MM.1S (cell line): ENCODE measurements around the gene VPS52.
"Not testable (repeated sequence)": the region's sequence is repeated elsewhere in the genome, so short reads cannot be mapped to it uniquely, and the experiment has no call there.

Experiments
- DNase-seq: peaks from one replicate; pipeline ENCODE4 v3.0.0-alpha.2; 2015
- H2AFZ ChIP-seq: fragments of 300-600 bp; sonication (generic); 2 replicates; pipeline ENCODE4 v1.6.0; 2016; ENCODE audit warnings: antibody characterized with exemption, low read length
- H3F3A ChIP-seq: fragments of 300-600 bp; sonication (generic); 2 replicates; pipeline ENCODE4 v1.6.1; 2016; ENCODE audit warnings: mild to moderate bottlenecking, antibody characterized with exemption, low read length, moderate library complexity, mixed read lengths; ENCODE audit not compliant: insufficient read depth
- H3K27ac ChIP-seq: fragments of 300-600 bp; sonication (generic); 2 replicates; pipeline ENCODE4 v1.5.1; 2016; ENCODE audit warnings: mild to moderate bottlenecking, low read length
- H3K27me3 ChIP-seq: fragments of 300-600 bp; sonication (generic); replicated peaks from 2 replicates; pipeline ENCODE4 v1.6.0; 2016; ENCODE audit warnings: low read length; ENCODE audit not compliant: insufficient read depth
- H3K36me3 ChIP-seq: fragments of 300-600 bp; sonication (generic); replicated peaks from 2 replicates; pipeline ENCODE4 v1.6.1; 2016; ENCODE audit warnings: mild to moderate bottlenecking, low read length, mixed read lengths; ENCODE audit not compliant: insufficient read depth
- H3K4me1 ChIP-seq: fragments of 300-600 bp; sonication (generic); 2 replicates; pipeline ENCODE4 v1.6.1; 2016; ENCODE audit warnings: low read length, mixed read lengths
- H3K4me2 ChIP-seq: fragments of 300-600 bp; sonication (generic); 2 replicates; pipeline ENCODE4 v1.6.0; 2016; ENCODE audit warnings: low read depth, low read length
- H3K4me3 ChIP-seq: fragments of 300-600 bp; sonication (generic); 2 replicates; pipeline ENCODE4 v1.5.1; 2016; ENCODE audit warnings: low read length, mixed read lengths
- H3K79me2 ChIP-seq: fragments of 300-600 bp; sonication (generic); 2 replicates; pipeline ENCODE4 v1.6.1; 2016; ENCODE audit warnings: mixed run types, low read length, mixed read lengths
- H3K9ac ChIP-seq: fragments of 300-600 bp; sonication (generic); 2 replicates; pipeline ENCODE4 v1.6.1; 2016; ENCODE audit warnings: low read length, mixed read lengths
- H3K9me2 ChIP-seq: fragments of 300-600 bp; sonication (generic); replicated peaks from 2 replicates; pipeline ENCODE4 v1.6.1; 2016; ENCODE audit warnings: mild to moderate bottlenecking, low read length, mixed read lengths; ENCODE audit not compliant: insufficient read depth
- H3K9me3 ChIP-seq: fragments of 300-600 bp; sonication (generic); replicated peaks from 2 replicates; pipeline ENCODE4 v1.6.1; 2016; ENCODE audit warnings: mild to moderate bottlenecking, low read length, mixed read lengths; ENCODE audit not compliant: insufficient read depth
- H4K20me1 ChIP-seq: fragments of 300-600 bp; sonication (generic); 2 replicates; pipeline ENCODE4 v1.6.1; 2016; ENCODE audit warnings: mild to moderate bottlenecking, low read length, moderate library complexity, mixed read lengths; ENCODE audit not compliant: insufficient read depth
- EZH2 ChIP-seq: fragments of 300-600 bp; sonication (generic); optimal IDR thresholded peaks from 2 replicates; pipeline ENCODE3; 2017; ENCODE audit warnings: low read depth, mild to moderate bottlenecking, antibody characterized with exemption, low read length, mixed read lengths
- EZH2phosphoT487 ChIP-seq: fragments of 300-600 bp; sonication (generic); IDR thresholded peaks from 2 replicates; pipeline ENCODE4 v1.6.1; 2018; ENCODE audit warnings: antibody characterized with exemption, low read length
- TF ChIP-seq, protein P1 (sequence below): fragments of 300-600 bp; sonication (generic); IDR thresholded peaks from 2 replicates; pipeline ENCODE4 v1.5.1; 2016; ENCODE audit warnings: antibody characterized with exemption, low read length, mixed read lengths

Gene VPS52

DNA sequence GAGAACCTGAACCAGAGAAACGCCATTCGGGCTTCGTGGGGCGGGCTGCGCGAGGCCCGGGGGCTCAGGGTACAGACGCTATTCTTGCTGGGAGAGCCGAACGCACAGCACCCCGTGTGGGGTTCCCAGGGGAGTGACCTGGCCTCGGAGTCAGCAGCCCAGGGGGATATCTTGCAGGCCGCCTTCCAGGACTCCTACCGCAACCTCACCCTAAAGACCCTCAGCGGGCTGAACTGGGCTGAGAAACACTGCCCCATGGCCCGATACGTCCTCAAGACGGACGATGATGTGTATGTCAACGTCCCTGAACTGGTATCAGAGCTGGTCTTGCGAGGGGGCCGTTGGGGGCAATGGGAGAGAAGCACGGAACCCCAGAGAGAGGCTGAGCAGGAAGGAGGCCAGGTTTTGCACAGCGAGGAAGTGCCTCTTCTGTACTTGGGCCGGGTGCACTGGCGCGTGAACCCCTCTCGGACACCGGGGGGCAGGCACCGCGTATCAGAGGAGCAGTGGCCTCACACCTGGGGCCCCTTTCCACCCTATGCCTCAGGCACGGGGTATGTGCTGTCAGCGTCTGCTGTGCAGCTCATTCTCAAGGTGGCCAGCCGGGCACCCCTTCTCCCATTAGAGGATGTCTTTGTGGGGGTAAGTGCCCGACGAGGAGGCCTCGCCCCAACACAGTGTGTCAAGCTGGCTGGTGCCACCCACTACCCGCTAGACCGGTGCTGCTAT is 6.2 kb upstream of the VPS52 start:
- Histone ChIP-seq H3K9ac (no peak overlapping the region), H4K20me1 (peaks cover 25% of the 10 kb centered on the region), H3K79me2 (peaks cover 31% of the 10 kb centered on the region), H3K27me3 (no peaks in the 10 kb centered on the region), H3K9me3 (no peaks in the 10 kb centered on the region), H2AFZ (no peak overlapping the region), H3K27ac (no peak overlapping the region), H3K9me2 (no peaks in the 10 kb centered on the region), H3K36me3 (peaks cover 7% of the 10 kb centered on the region; the same call in 1 of the 2 replicates), H3K4me1 (peaks cover 9% of the 10 kb centered on the region), H3K4me2 (no peak overlapping the region), H3K4me3 (no peak overlapping the region), H3F3A (peaks cover 55% of the 10 kb centered on the region)
- no peak for DNase-seq
- no peak for TF ChIP-seq EZH2phosphoT487
- no peak for TF ChIP-seq EZH2
- TF ChIP-seq, protein P1, sequence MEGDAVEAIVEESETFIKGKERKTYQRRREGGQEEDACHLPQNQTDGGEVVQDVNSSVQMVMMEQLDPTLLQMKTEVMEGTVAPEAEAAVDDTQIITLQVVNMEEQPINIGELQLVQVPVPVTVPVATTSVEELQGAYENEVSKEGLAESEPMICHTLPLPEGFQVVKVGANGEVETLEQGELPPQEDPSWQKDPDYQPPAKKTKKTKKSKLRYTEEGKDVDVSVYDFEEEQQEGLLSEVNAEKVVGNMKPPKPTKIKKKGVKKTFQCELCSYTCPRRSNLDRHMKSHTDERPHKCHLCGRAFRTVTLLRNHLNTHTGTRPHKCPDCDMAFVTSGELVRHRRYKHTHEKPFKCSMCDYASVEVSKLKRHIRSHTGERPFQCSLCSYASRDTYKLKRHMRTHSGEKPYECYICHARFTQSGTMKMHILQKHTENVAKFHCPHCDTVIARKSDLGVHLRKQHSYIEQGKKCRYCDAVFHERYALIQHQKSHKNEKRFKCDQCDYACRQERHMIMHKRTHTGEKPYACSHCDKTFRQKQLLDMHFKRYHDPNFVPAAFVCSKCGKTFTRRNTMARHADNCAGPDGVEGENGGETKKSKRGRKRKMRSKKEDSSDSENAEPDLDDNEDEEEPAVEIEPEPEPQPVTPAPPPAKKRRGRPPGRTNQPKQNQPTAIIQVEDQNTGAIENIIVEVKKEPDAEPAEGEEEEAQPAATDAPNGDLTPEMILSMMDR, result no peak

DNA sequence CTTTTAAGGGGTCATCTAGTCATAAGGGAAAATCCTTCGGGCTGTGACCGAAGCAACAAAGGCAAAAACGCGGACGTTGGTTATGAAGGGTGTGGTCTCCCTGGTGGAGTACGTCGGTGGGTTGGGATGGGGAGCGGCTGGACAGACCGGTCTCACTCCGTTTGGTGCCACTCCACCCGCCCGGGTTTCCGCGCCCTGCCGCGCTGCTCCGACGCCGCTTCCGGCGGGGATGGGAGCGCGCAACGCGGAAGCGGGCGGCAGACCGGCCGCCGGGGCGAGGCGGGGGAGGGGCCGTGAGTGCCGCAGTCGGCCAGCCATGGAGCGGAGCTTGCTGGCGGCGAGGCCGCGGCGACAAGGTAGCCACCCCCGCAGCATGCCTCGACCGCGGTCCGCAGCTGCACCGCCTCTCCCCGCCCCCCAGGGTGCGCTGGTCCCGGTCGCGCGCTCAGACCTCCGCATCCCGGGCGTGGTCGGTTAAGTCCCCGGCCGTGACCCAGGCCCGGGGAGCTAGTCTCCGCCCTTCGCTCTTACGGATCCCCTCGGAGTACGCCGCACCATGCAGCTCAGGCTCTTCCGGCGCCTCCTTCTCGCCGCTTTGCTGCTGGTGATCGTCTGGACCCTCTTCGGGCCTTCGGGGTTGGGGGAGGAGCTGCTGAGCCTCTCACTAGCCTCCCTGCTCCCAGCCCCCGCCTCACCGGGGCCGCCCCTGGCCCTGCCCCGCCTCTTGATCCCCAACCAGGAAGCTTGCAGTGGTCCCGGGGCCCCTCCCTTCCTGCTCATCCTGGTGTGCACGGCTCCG is 5.4 kb upstream of the VPS52 start, which contains the start of gene B3GALT4:
B3GALT4 (plus strand) TSS at position 260 of the 799 bp plus-strand sequence; CDS start at position 557, 297 bp downstream.
- H4K20me1 ChIP-seq, result peaks cover 25% of the 10 kb centered on the region
- H3K4me3 ChIP-seq, result no peak within 1 kb of the TSS
- no peak within 1 kb of the TSS for H3K9ac ChIP-seq
- peaks cover 63% of the 10 kb centered on the region for H3F3A ChIP-seq
- H2AFZ ChIP-seq, result no peak within 1 kb of the TSS
- H3K27me3 ChIP-seq, result no peaks in the 10 kb centered on the region
- H3K9me3 ChIP-seq, result no peaks in the 10 kb centered on the region
- H3K4me2 ChIP-seq, result no peak within 1 kb of the TSS
- no peak for TF ChIP-seq EZH2
- TF ChIP-seq EZH2phosphoT487, result no peak
- TF ChIP-seq, protein P1, result no peak
- H3K79me2 ChIP-seq, result peaks cover 39% of the 10 kb centered on the region
- no peak within 1 kb of the TSS for H3K27ac ChIP-seq
- H3K9me2 ChIP-seq, result no peaks in the 10 kb centered on the region
- H3K4me1 ChIP-seq, result peaks cover 9% of the 10 kb centered on the region
- DNase-seq, result no peak
- peaks cover 7% of the 10 kb centered on the region; the same call in 1 of the 2 replicates for H3K36me3 ChIP-seq

DNA sequence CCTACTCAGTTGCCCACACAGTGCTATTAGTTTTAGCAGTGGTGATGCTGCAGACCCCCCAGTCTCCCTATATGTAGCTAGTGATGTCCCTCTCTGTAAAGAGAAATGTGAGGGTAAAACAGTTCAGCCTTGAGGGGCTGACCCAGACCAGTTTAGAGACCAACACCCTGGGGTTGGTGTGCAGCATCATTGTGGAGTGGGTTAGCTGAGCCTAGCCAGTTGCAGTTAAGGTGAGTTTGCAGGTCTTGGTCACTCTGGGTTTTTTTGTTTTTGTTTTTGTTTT is 4.8 kb upstream of the VPS52 start:
- H3F3A ChIP-seq, result peaks cover 64% of the 10 kb centered on the region
- peaks cover 7% of the 10 kb centered on the region; the same call in 1 of the 2 replicates for H3K36me3 ChIP-seq
- no peak overlapping the region for H2AFZ ChIP-seq
- H3K9me2 ChIP-seq, result no peaks in the 10 kb centered on the region
- no peak overlapping the region for H3K9ac ChIP-seq
- H3K4me2 ChIP-seq, result no peak overlapping the region
- no peaks in the 10 kb centered on the region for H3K9me3 ChIP-seq
- TF ChIP-seq EZH2, result no peak
- TF ChIP-seq, protein P1, result no peak
- TF ChIP-seq EZH2phosphoT487, result no peak
- DNase-seq, result no peak
- peaks cover 25% of the 10 kb centered on the region for H4K20me1 ChIP-seq
- H3K4me3 ChIP-seq, result no peak overlapping the region
- H3K79me2 ChIP-seq, result peaks cover 41% of the 10 kb centered on the region
- H3K4me1 ChIP-seq, result peaks cover 9% of the 10 kb centered on the region
- H3K27me3 ChIP-seq, result no peaks in the 10 kb centered on the region
- no peak overlapping the region for H3K27ac ChIP-seq

DNA sequence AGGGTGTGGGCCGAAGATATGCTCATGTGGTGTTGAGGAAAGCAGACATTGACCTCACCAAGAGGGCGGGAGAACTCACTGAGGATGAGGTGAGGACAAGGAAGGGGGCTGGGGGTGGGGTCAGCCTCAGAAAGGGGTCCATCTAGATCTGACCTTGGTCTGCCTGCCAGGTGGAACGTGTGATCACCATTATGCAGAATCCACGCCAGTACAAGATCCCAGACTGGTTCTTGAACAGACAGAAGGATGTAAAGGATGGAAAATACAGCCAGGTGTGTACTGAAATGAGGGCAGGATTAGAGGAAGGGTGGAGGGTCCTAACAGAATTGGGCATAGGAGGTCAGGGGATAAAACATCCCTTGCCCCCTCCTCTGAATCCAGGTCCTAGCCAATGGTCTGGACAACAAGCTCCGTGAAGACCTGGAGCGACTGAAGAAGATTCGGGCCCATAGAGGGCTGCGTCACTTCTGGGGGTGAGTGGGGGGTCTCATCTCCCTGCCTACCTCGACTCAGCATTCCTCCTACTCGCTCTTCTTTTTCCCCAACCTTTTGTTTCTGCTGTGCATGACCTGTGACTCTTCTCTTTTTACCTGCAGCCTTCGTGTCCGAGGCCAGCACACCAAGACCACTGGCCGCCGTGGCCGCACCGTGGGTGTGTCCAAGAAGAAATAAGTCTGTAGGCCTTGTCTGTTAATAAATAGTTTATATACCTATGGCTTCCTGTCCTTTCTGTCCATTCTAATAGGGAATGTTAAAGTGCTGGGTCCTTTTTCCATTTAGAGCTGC is 4.3 kb upstream of the VPS52 start:
- not testable (repeated sequence) for H3K4me3 ChIP-seq, H3K9me3 ChIP-seq, H3K4me2 ChIP-seq, H3K9me2 ChIP-seq, H3K27me3 ChIP-seq, H3K4me1 ChIP-seq, H3K9ac ChIP-seq, H2AFZ ChIP-seq, H3K27ac ChIP-seq, H3K36me3 ChIP-seq, DNase-seq
- Histone ChIP-seq H3F3A (peaks cover 64% of the 10 kb centered on the region), H3K79me2 (peaks cover 46% of the 10 kb centered on the region), H4K20me1 (peaks cover 25% of the 10 kb centered on the region)
